ENCODE measurements around the gene RPN1.

GRCh38 chr3:128576290-128576689 lies 74.3 kb downstream of the RPN1 start:
- TF ChIP-seq POLR2A (IDR thresholded peaks at IDR 0.05): no peak
- no peak for TF ChIP-seq CTCF (IDR thresholded peaks at IDR 0.05)
- TF ChIP-seq POLR2AphosphoS5 (IDR thresholded peaks at IDR 0.05): no peak

Measured in suprapubic skin (tissue), 4 donors.